ENCODE measurements around the gene ZDBF2. TPM values are rescaled to one million over a fixed set of nuclear protein-coding genes. Genes with fewer than 3 reads are reported as not detected.

ZDBF2 gene
- total and polyA plus RNA-seq, 2 of the 8 experiments (the other 6 are each of a cell fraction or from before 2014, with no cell fraction given), result 1.5 to 17.2 TPM

DNA sequence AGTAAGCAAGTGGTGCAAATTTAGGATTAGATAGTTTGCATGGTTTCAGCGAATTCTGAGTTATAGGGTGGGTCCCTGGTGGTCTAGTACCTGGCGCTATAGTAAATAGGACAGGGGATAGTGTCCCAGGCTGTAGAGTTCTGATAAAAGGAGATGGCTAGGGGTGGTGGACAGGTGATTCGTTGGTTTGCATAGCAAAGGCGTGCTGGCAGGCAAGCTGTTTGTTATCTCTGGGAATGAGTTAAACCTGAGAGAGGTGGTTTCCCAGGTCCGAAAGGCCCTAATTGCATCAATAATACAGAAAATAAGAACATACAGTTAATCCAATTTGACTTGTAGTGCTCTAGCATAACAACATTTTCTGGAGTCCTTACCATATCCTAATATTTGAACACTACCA lies 6.9 kb upstream of the ZDBF2 start:
- CTCF ChIA-PET (ENCODE audit: partially characterized antibody), result interaction anchor here (1.8 kb wide), 1 partner anchor 12 kb away, joined by 9 read pairs; no protein-coding TSS in a partner anchor
- Histone ChIP-seq H4K20me1 (replicated peaks in 1 of 2; ENCODE audit: control insufficient read depth in 1 of 2, insufficient read depth in 2 of 2, low read length in 2 of 2) (peaks cover 0 to 4% of the 10 kb centered on the region in 2 experiments), H3K23ac (ENCODE audit: insufficient read length) (no peak overlapping the region), H4K8ac (ENCODE audit: extremely low read depth, insufficient read depth, low read length) (no peak overlapping the region), H3K56ac (replicated peaks; ENCODE audit: insufficient read length, low read depth, low read length) (no peak overlapping the region), H3K36me3 (ENCODE audit: control insufficient read depth in 2 of 4, insufficient read depth in 4 of 4, low read length in 3 of 4) (no peaks in the 10 kb centered on the region), H3K9ac (replicated peaks in 1 of 4; ENCODE audit: extremely low read depth in 1 of 4, low read depth in 3 of 4, low read length in 3 of 4) (no peak overlapping the region), H2BK5ac (ENCODE audit: low read depth, low read length) (no peak overlapping the region), H3K4me3 (ENCODE audit: extremely low read depth in 1 of 4, insufficient read depth in 2 of 4, low read depth in 3 of 4, low read length in 4 of 4) (no peak overlapping the region), H3K23me2 (ENCODE audit: low read depth, low read length) (no peaks in the 10 kb centered on the region), H3K79me2 (ENCODE audit: control insufficient read depth in 1 of 2, insufficient read depth in 2 of 2, low read length in 2 of 2) (no peaks in the 10 kb centered on the region), H3K27ac (ENCODE audit: low read depth, low read length) (no peak overlapping the region), H2AK5ac (ENCODE audit: low read depth, low read length) (no peak overlapping the region), H3K18ac (ENCODE audit: extremely low read depth, low read length) (no peak overlapping the region), H4K5ac (ENCODE audit: insufficient read length, low read depth, low read length) (no peak overlapping the region), H3K4me2 (ENCODE audit: insufficient read depth in 1 of 2, low read depth in 2 of 2, low read length in 2 of 2) (peak overlapping the region; percentile 33 to 42; a peak in 3 of 4 replicates), H2AFZ (ENCODE audit: low read length) (no peak overlapping the region), H2BK120ac (replicated peaks; ENCODE audit: low read depth, low read length) (no peak overlapping the region), H3K14ac (ENCODE audit: insufficient read length) (no peak overlapping the region), H3K4ac (replicated peaks; ENCODE audit: insufficient read length, low read depth, low read length) (no peak overlapping the region), H2BK15ac (ENCODE audit: low read length) (no peak overlapping the region), H4K91ac (replicated peaks; ENCODE audit: insufficient read length, low read length) (no peak overlapping the region), H3K27me3 (replicated peaks in 1 of 4; ENCODE audit: control insufficient read depth in 3 of 4, extremely low read depth in 1 of 4, insufficient read depth in 3 of 4, low read length in 3 of 4) (peaks cover 49 to 97% (median 85%) of the 10 kb centered on the region in 4 experiments), H2BK12ac (ENCODE audit: low read depth, low read length) (no peak overlapping the region), H3K9me3 (ENCODE audit: insufficient read depth in 2 of 2, low read depth in 1 of 2, low read length in 1 of 2) (no peaks in the 10 kb centered on the region), H3K4me1 (replicated peaks in 1 of 4; ENCODE audit: control insufficient read depth in 3 of 4, insufficient read depth in 4 of 4, low read length in 3 of 4) (peaks cover 2 to 5% (median 3%) of the 10 kb centered on the region in 4 experiments; a peak in 4 of 7 replicates), H2BK20ac (ENCODE audit: low read length) (no peak overlapping the region), H3K79me1 (ENCODE audit: low read depth, low read length) (no peaks in the 10 kb centered on the region)
- no peak for DNase-seq (ENCODE audit: low read depth in 1 of 2, low spot score in 2 of 2)
- WGBS, 2 experiments (ENCODE audit: extremely low coverage in 1 of 2, insufficient coverage in 1 of 2, insufficient read length in 1 of 2, insufficient replicate concordance in 2 of 2, low coverage in 1 of 2, low lambda C conversion rate in 2 of 2, missing lambda C conversion rate in 1 of 2), result 22% methylated on average over 5 of the region's 5 CpGs; no CpG with 5 or more reads in 1 of the 2 experiments
- POLR2A ChIA-PET (ENCODE audit: partially characterized antibody), result interaction anchor here (1.1 to 1.5 kb wide), 4 partner anchors 10 to 107 kb away, joined by 3 to 5 read pairs (median 4); partner anchors contain the start of gene EEF1B2
- peak; percentile 42 for FAIRE-seq
- TF ChIP-seq CREB1 (IDR thresholded peaks at IDR 0.05), result no peak
- peak; percentile 52; the same call in 1 of the 2 replicates for TF ChIP-seq TCF12 (IDR thresholded peaks at IDR 0.05; ENCODE audit: low read depth, low read length)

Data from H1 (cell line).